HepG2 (cell line): ENCODE results near the gene ANK3. TPM values are rescaled to one million over a fixed set of nuclear protein-coding genes. Genes with fewer than 3 reads are reported as not detected.

ENCODE experiments used
- CTCF ChIP-seq: sonication (generic); formaldehyde crosslinking; IDR thresholded peaks from 2 replicates; pipeline ENCODE4 v1.5.0; 2020; ENCODE audit warnings: mild to moderate bottlenecking, missing genetic modification reagents, moderate library complexity
- FLYWCH1 ChIP-seq: sonication (generic); formaldehyde crosslinking; IDR thresholded peaks from 2 replicates; pipeline ENCODE4 v1.8.1; 2023; ENCODE audit warnings: mild to moderate bottlenecking, missing genetic modification reagents
- KDM2A ChIP-seq: sonication (generic); formaldehyde crosslinking; IDR thresholded peaks from 2 replicates; pipeline ENCODE4 v1.4.0; 2020; ENCODE audit warnings: low read depth, missing genetic modification reagents, borderline replicate concordance
- ZMYM4 ChIP-seq: sonication (generic); formaldehyde crosslinking; IDR thresholded peaks from 2 replicates; pipeline ENCODE4 v1.8.1; 2023; ENCODE audit warnings: mild to moderate bottlenecking, missing genetic modification reagents
- ZNF124 ChIP-seq: sonication (generic); formaldehyde crosslinking; IDR thresholded peaks from 2 replicates; pipeline ENCODE4 v1.4.0; 2020; ENCODE audit warnings: missing genetic modification reagents
- ZNF225 ChIP-seq: sonication (generic); formaldehyde crosslinking; IDR thresholded peaks from 2 replicates; pipeline ENCODE4 v1.4.0; 2020; ENCODE audit warnings: mild to moderate bottlenecking, missing genetic modification reagents
- ZNF615 ChIP-seq: sonication (generic); formaldehyde crosslinking; IDR thresholded peaks from 2 replicates; pipeline ENCODE4 v1.5.0; 2020; ENCODE audit warnings: mild to moderate bottlenecking, missing genetic modification reagents, borderline replicate concordance
- ZNF687 ChIP-seq: sonication (generic); formaldehyde crosslinking; IDR thresholded peaks from 2 replicates; pipeline ENCODE4 v1.5.1; 2020; ENCODE audit warnings: mild to moderate bottlenecking, missing genetic modification reagents, moderate library complexity
- polyA plus RNA-seq, 8 experiments: library from polyadenylated mRNA; depleted of rRNA in 3 of 8; stranded (reverse) in 7 of 8; unstranded in 1 of 8; fragments of >200 nt; fragmentation: Illumina TruSeq in 4 of 8; extraction: Trizol in 4 of 8; gene quantifications; 2 replicates each; pipeline versions ENCODE4 v1.2.1 to v1.2.3, GENCODE V29; 2011 to 2016; ENCODE audit warnings: low read depth in 4 of 8, missing spikeins in 1 of 8, mixed read lengths in 1 of 8; ENCODE audit not compliant: insufficient read depth in 1 of 8
- total RNA-seq, 5 experiments: library from RNA; depleted of rRNA; stranded (reverse); fragments of >200 nt; fragmentation: Illumina TruSeq; extraction: Trizol; gene quantifications; 2 replicates each; pipeline ENCODE4 v1.2.3, GENCODE V29; 2016; ENCODE audit warnings: low read depth in 1 of 5
- TF ChIP-seq, protein P1 (sequence below): sonication (generic); formaldehyde crosslinking; IDR thresholded peaks from 2 replicates; pipeline ENCODE4 v1.4.0; 2020; ENCODE audit warnings: missing genetic modification reagents
- TF ChIP-seq, protein P2 (sequence below), 2 experiments: fragments of 450-650 bp in 1 of 2; sonication (generic) in 1 of 2; formaldehyde crosslinking; IDR thresholded peaks; 2 replicates each; pipeline versions ENCODE4 v1.5.0 to v1.8.0; 2020 to 2022; ENCODE audit warnings: mild to moderate bottlenecking in 1 of 2, missing genetic modification reagents in 1 of 2

The ANK3 gene
- total and polyA plus RNA-seq, 2 of the 13 experiments (the other 11 are each of a cell fraction or from before 2014, with no cell fraction given) = not detected

- TF ChIP-seq, protein P1, sequence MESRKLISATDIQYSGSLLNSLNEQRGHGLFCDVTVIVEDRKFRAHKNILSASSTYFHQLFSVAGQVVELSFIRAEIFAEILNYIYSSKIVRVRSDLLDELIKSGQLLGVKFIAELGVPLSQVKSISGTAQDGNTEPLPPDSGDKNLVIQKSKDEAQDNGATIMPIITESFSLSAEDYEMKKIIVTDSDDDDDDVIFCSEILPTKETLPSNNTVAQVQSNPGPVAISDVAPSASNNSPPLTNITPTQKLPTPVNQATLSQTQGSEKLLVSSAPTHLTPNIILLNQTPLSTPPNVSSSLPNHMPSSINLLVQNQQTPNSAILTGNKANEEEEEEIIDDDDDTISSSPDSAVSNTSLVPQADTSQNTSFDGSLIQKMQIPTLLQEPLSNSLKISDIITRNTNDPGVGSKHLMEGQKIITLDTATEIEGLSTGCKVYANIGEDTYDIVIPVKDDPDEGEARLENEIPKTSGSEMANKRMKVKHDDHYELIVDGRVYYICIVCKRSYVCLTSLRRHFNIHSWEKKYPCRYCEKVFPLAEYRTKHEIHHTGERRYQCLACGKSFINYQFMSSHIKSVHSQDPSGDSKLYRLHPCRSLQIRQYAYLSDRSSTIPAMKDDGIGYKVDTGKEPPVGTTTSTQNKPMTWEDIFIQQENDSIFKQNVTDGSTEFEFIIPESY (CRISPR knock-in tag) = no peak
- TF ChIP-seq ZMYM4 (CRISPR knock-in tag) (no peak), ZNF687 (CRISPR knock-in tag) (no peak), ZNF124 (no peak), KDM2A (CRISPR knock-in tag) (no peak), CTCF (CRISPR knock-in tag) (no peak), ZNF225 (CRISPR knock-in tag) (no peak), FLYWCH1 (CRISPR knock-in tag) (no peak), ZNF615 (CRISPR knock-in tag) (no peak)
- TF ChIP-seq, protein P2, sequence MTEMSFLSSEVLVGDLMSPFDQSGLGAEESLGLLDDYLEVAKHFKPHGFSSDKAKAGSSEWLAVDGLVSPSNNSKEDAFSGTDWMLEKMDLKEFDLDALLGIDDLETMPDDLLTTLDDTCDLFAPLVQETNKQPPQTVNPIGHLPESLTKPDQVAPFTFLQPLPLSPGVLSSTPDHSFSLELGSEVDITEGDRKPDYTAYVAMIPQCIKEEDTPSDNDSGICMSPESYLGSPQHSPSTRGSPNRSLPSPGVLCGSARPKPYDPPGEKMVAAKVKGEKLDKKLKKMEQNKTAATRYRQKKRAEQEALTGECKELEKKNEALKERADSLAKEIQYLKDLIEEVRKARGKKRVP (CRISPR knock-in tag; IDR thresholded peaks at IDR 0.05) = no peak
These were observed 143.3 kb downstream of the ANK3 start (continued) for GRCh38 chr10:60246382-60246781.
